Sigmoid colon (tissue), 7 donors: ENCODE results near the gene FGD3. TPM values are rescaled to one million over a fixed set of nuclear protein-coding genes. Genes with fewer than 3 reads are reported as not detected.
A peak's percentile ranks its signal among the peaks of the same experiment; 100 is the strongest.

Source experiments
- DNase-seq: peaks from one replicate; pipeline ENCODE4 v3.0.0-alpha.2; 2019
- H3K27ac ChIP-seq, 4 donors: fragments of 200-600 bp; sonication (generic); one replicate each; pipeline ENCODE4 v1.5.1; 2016 to 2019; ENCODE audit warnings: mild to moderate bottlenecking in 1 of 4
- H3K27me3 ChIP-seq, 3 donors: fragments of 200-600 bp; sonication (generic); one replicate each; pipeline ENCODE4 v1.5.1; 2019; ENCODE audit warnings: mild to moderate bottlenecking in 1 of 3
- H3K36me3 ChIP-seq, 4 donors: fragments of 200-600 bp; sonication (generic); one replicate each; pipeline ENCODE4 v1.5.1; 2016 to 2019
- H3K4me1 ChIP-seq, 4 donors: fragments of 200-600 bp; sonication (generic); one replicate each; pipeline ENCODE4 v1.5.1; 2017 to 2019
- H3K4me3 ChIP-seq, 4 donors: fragments of 200-600 bp; sonication (generic); one replicate each; pipeline ENCODE4 v1.5.1; 2017 to 2019; ENCODE audit warnings: mild to moderate bottlenecking in 2 of 4, moderate library complexity in 1 of 4
- H3K9me3 ChIP-seq, 4 donors: fragments of 200-600 bp in 3 of 4; sonication (generic) in 3 of 4; one replicate each; pipeline versions ENCODE4 v1.5.1 to v1.6.1; 2013 to 2019
- CTCF ChIP-seq, 4 experiments: fragments of 450-650 bp in 3 of 4; fragments of 200-600 bp in 1 of 4; IDR thresholded peaks; one replicate each; pipeline ENCODE4 v1.5.1; 2016 to 2019; ENCODE audit warnings: antibody characterized with exemption in 4 of 4, mild to moderate bottlenecking in 3 of 4, moderate library complexity in 2 of 4
- EP300 ChIP-seq, 4 donors: sonication (generic); formaldehyde crosslinking; IDR thresholded peaks; one replicate each; pipeline ENCODE4 v1.6.1; 2017; ENCODE audit warnings: antibody characterized with exemption in 4 of 4
- POLR2A ChIP-seq, 2 donors: fragments of 450-650 bp; IDR thresholded peaks; one replicate each; pipeline ENCODE4 v1.6.1; 2016; ENCODE audit warnings: antibody characterized with exemption in 2 of 2, mild to moderate bottlenecking in 2 of 2, moderate library complexity in 2 of 2
- POLR2AphosphoS5 ChIP-seq, 4 donors: sonication (generic); formaldehyde crosslinking; IDR thresholded peaks; one replicate each; pipeline ENCODE4 v1.6.1; 2017; ENCODE audit warnings: antibody characterized with exemption in 4 of 4
- WGBS, 2 donors: extraction: QIAGEN DNeasy Blood & Tissue Kit; methylation state at CpG; one replicate each; pipeline ENCODE4 v1.1.7; 2013; 5-methylcytosine and 5-hydroxymethylcytosine counted together
- intact Hi-C: fragments of 100-400 bp; cut with DNase I; formaldehyde crosslinking; loops from one replicate; pipeline ENCODE4 v1.15.1; 2023
- polyA plus RNA-seq, 3 donors: library from polyadenylated mRNA; stranded (reverse); fragments of 200-250 nt; gene quantifications; one replicate each; pipeline ENCODE4 v1.2.3, GENCODE V29; 2013
- total RNA-seq, 4 donors: library from RNA; depleted of rRNA; stranded (reverse); fragments of >200 nt; gene quantifications; one replicate each; pipeline ENCODE4 v1.1.0, GENCODE V29; 2016
- donor health status: healthy with polysubstance abuse.
- donor health status: Bipolar disorder and iron deficiency.
- donor health status: healthy.

The FGD3 gene
- total and polyA plus RNA-seq, 7 donors = 1.8 to 18.0 (median 3.7) TPM

GRCh38 chr9:93051680-93052089 lies 104.4 kb downstream of the FGD3 start:
- DNase-seq = peak; percentile 84
- H3K4me1 ChIP-seq = peaks cover 0 to 7% (median 3%) of the 10 kb centered on the region in 4 donors
- 69 to 77% methylated on average over 6 of the region's 6 CpGs for WGBS, 2 donors
- no peak for TF ChIP-seq POLR2AphosphoS5 (IDR thresholded peaks at IDR 0.05)
- no peak for TF ChIP-seq POLR2A (IDR thresholded peaks at IDR 0.05)
- no peak for TF ChIP-seq EP300 (IDR thresholded peaks at IDR 0.05)
- no peak for TF ChIP-seq CTCF (IDR thresholded peaks at IDR 0.05)
- H3K36me3 ChIP-seq = no peaks in the 10 kb centered on the region
- no peaks in the 10 kb centered on the region for H3K9me3 ChIP-seq
- H3K27ac ChIP-seq = peak overlapping the region; percentile 38 to 56 (median 44)
- no peaks in the 10 kb centered on the region for H3K27me3 ChIP-seq
- no peak overlapping the region for H3K4me3 ChIP-seq
- intact Hi-C loops = no loop called here

DNA sequence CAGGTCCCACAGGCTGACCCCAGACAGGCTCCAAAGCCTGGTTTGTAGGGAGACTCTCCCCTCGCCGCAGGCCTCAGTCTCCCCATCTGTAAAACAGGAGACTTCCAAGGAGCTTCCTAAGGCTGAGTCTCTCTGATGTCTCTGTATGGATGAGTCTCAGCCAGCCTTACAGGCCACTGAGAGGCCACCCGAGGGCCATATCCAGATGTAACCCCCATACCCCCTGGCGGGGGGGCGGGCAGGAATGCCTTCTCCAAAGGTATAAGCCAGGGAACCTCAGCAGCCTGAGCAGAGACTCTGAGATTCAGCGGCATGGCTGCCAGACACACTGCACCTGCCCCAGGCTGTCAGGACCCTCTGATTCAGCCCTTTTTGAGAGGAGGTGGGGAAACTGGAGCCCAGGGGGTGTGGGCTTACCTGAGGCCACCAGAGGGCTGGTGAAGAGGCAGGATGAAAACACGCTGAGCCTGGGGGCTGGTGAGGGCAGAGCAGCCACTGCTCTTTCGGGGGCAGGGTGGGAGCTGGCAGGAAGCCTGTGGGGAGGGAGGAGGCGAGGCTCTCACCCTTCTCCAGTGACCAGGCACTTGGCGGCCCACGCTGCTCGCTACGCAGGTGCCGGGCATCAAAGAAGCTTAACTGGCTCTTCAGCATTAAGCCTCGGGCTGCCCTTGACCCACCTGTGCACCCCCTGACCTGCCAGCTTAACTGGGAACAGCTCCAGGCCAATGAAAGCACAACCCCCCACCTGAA lies 105.6 kb downstream of the FGD3 start:
- Histone ChIP-seq H3K27me3 (no peaks in the 10 kb centered on the region), H3K9me3 (no peaks in the 10 kb centered on the region), H3K4me1 (peaks cover 0 to 7% (median 3%) of the 10 kb centered on the region in 4 donors), H3K27ac (no peak overlapping the region), H3K36me3 (no peaks in the 10 kb centered on the region), H3K4me3 (no peak overlapping the region)
- intact Hi-C loops = no loop called here
- TF ChIP-seq EP300 (IDR thresholded peaks at IDR 0.05) (no peak), CTCF (IDR thresholded peaks at IDR 0.05) (no peak), POLR2A (IDR thresholded peaks at IDR 0.05) (no peak), POLR2AphosphoS5 (IDR thresholded peaks at IDR 0.05) (no peak)
- 77 to 85% methylated on average over 15 of the region's 15 CpGs for WGBS, 2 donors
- no peak for DNase-seq

DNA sequence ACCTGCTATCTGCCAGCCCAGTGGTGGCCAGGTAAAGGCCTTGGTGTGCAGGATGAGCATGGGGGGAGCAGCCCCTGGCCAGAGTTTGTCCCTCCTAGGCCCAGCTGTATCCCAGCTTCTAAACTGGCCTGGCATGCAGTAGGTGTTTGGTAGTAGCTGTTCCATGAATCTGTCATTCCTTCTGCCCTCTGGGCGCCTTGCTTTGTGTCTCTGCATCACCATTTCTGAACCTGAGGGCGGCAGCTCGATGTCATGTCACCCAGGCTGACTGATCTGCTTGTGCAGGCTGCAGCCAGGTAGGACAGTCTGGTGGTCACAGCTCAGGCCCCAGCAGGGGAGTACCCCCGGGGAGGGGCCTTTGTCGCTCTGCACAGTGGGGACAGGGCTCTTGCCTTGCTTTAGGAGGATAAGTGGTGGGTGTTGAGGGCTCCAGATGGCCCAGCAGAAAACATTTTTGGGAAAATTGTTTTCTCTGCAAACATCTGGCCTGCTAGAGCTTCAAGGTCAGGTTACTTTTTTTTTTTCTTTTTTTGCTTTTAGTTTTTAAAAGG lies 106.5 kb downstream of the FGD3 start:
- Histone ChIP-seq H3K27me3 (no peaks in the 10 kb centered on the region), H3K9me3 (no peaks in the 10 kb centered on the region), H3K36me3 (no peaks in the 10 kb centered on the region), H3K27ac (no peak overlapping the region), H3K4me1 (peaks cover 0 to 15% (median 12%) of the 10 kb centered on the region in 4 donors), H3K4me3 (no peak overlapping the region)
- TF ChIP-seq EP300 (IDR thresholded peaks at IDR 0.05) (no peak), POLR2A (IDR thresholded peaks at IDR 0.05) (no peak), POLR2AphosphoS5 (IDR thresholded peaks at IDR 0.05) (no peak), CTCF (IDR thresholded peaks at IDR 0.05) (no peak)
- no peak for DNase-seq
- WGBS, 2 donors = 95 to 96% methylated on average over 5 of the region's 5 CpGs
- intact Hi-C loops = no loop called here

DNA sequence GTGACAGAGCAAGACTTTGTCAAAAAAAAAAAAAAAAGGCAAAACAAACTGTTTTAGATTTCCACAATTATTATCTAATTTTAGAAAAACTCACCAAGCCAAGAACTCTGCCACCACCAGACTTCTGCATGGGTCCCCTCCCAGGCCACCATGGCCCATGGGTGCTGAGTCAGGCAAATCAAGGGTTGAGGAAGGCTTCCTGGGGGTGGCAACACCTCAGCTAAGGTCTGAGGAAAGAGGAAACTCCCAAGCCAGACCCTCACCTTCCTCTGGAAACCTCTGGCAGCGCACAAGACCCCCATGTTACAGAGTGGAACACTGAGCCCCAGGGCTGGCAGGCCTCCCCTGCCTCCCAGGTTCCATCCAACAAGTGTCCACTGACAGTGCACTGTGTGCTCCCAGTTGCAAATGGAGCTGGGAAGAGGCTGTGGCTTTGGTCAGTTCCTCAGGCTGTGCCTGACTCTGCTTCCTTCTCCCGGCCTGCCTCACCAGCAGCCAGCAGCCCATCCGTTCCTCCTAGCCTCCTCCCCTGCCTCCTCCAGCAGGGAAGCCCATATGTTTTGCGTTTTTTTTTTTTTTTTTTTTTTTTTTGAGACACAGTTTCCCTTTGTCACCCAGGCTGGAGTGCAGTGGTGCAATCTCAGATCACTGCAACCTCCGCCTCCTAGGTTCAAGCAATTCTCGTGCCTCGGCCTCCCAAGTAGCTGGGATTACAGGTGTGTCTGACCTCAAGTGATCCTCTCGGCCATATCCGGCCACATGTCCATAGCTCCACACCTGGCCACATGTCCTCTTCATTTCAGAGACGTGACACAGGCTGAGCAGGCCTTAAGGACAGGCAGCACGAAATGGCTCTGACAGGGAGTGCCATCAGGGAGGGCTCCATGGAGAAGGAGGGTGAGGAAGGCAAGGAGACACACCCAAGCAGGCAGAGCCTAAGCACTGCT lies 107.7 kb downstream of the FGD3 start:
- H3K27me3 ChIP-seq = no peaks in the 10 kb centered on the region
- no peak overlapping the region for H3K4me3 ChIP-seq
- intact Hi-C loops = no loop called here
- no peak for DNase-seq
- TF ChIP-seq CTCF (IDR thresholded peaks at IDR 0.05) = no peak
- TF ChIP-seq EP300 (IDR thresholded peaks at IDR 0.05) = no peak
- no peak for TF ChIP-seq POLR2AphosphoS5 (IDR thresholded peaks at IDR 0.05)
- no peak for TF ChIP-seq POLR2A (IDR thresholded peaks at IDR 0.05)
- H3K9me3 ChIP-seq = no peaks in the 10 kb centered on the region
- no peak overlapping the region for H3K27ac ChIP-seq
- no peaks in the 10 kb centered on the region for H3K36me3 ChIP-seq
- 81 to 86% methylated on average over 11 of the region's 11 CpGs for WGBS, 2 donors
- H3K4me1 ChIP-seq = peaks cover 0 to 26% (median 20%) of the 10 kb centered on the region in 4 donors
